ENCODE results near the gene ZNF214. TPM values are rescaled to one million over a fixed set of nuclear protein-coding genes. Genes with fewer than 3 reads are reported as not detected.

ZNF214 gene
- total RNA-seq, 6 experiments from 2014 or later: 0.49 to 3.3 (median 1.9) TPM

GRCh38 chr11:6995703-6996102 lies 24.4 kb downstream of the ZNF214 start:
- Histone ChIP-seq H3K27ac (no peak overlapping the region), H3K4me1 (peaks cover 0 to 3% (median 0%) of the 10 kb centered on the region in 4 donors), H3K9me3 (no peaks in the 10 kb centered on the region), H3K4me3 (no peak overlapping the region), H3K36me3 (no peaks in the 10 kb centered on the region), H3K27me3 (no peaks in the 10 kb centered on the region)
- TF ChIP-seq, protein P1, sequence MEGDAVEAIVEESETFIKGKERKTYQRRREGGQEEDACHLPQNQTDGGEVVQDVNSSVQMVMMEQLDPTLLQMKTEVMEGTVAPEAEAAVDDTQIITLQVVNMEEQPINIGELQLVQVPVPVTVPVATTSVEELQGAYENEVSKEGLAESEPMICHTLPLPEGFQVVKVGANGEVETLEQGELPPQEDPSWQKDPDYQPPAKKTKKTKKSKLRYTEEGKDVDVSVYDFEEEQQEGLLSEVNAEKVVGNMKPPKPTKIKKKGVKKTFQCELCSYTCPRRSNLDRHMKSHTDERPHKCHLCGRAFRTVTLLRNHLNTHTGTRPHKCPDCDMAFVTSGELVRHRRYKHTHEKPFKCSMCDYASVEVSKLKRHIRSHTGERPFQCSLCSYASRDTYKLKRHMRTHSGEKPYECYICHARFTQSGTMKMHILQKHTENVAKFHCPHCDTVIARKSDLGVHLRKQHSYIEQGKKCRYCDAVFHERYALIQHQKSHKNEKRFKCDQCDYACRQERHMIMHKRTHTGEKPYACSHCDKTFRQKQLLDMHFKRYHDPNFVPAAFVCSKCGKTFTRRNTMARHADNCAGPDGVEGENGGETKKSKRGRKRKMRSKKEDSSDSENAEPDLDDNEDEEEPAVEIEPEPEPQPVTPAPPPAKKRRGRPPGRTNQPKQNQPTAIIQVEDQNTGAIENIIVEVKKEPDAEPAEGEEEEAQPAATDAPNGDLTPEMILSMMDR (IDR thresholded peaks at IDR 0.05): no peak
- TF ChIP-seq POLR2A (IDR thresholded peaks at IDR 0.05): no peak
- ATAC-seq (no peak), DNase-seq (no peak)
- intact Hi-C loops (cut with DNase I): no loop called here

GRCh38 chr11:6992457-6993417 lies 27.4 kb downstream of the ZNF214 start:
- no peak for ATAC-seq
- Histone ChIP-seq H3K9me3 (no peaks in the 10 kb centered on the region), H3K27me3 (no peaks in the 10 kb centered on the region), H3K36me3 (no peaks in the 10 kb centered on the region), H3K4me1 (peaks cover 0 to 3% (median 0%) of the 10 kb centered on the region in 4 donors), H3K27ac (no peak overlapping the region), H3K4me3 (no peak overlapping the region)
- DNase-seq: no peak
- WGBS (ENCODE audit: insufficient coverage, low coverage, low lambda C conversion rate, missing lambda C conversion rate): 56% methylated on average over 10 of the region's 11 CpGs
- intact Hi-C loops (cut with DNase I): no loop called here
- TF ChIP-seq, protein P1 (IDR thresholded peaks at IDR 0.05): no peak
- TF ChIP-seq POLR2A (IDR thresholded peaks at IDR 0.05): no peak

DNA sequence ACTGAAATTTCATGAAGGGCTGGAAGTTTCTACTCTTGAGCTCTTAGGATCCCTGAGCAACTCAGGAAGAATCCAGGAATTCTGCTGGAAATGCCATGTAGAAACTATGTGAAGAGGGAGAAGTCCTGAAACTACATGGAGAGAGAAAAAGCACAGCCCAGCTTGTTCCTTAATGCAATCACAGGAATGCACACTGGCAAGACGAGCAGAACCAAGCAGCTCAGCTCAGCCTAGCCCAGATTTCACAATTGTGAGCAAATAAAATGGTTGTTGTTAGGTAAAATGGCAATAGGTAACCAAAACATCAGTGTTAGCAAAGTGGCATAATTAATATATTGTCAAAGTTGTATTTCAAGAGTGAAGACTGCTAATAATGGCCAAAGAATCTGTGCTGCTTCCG lies 28.1 kb downstream of the ZNF214 start:
- Histone ChIP-seq H3K27ac (no peak overlapping the region), H3K4me1 (peaks cover 0 to 3% (median 0%) of the 10 kb centered on the region in 4 donors), H3K27me3 (no peaks in the 10 kb centered on the region), H3K4me3 (no peak overlapping the region), H3K36me3 (no peaks in the 10 kb centered on the region), H3K9me3 (no peaks in the 10 kb centered on the region)
- intact Hi-C loops (cut with DNase I): no loop called here
- TF ChIP-seq, protein P1 (IDR thresholded peaks at IDR 0.05): no peak
- TF ChIP-seq POLR2A (IDR thresholded peaks at IDR 0.05): no peak
- WGBS (ENCODE audit: insufficient coverage, low coverage, low lambda C conversion rate, missing lambda C conversion rate): 53% methylated on average over 2 of the region's 2 CpGs
- DNase-seq (no peak), ATAC-seq (no peak)

DNA sequence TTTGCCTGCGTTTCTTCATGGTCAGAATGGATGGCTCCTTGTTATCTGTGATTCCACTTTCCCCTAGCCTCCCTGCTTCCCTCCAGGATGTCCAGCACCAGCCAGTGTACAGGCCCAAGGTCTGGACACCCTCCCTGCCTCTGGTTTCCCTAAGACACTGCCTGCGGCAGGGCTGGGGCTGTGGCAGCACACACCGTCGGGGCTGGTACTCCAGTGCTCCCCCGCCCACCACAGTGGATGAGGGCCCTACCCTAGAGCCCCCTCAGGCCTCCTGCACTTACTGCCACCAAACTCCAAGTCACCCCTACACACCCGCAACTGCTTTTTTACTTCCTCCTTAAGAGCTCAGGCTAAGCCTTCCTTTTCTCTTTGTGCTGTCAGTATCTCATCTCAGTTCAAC lies 28.9 kb downstream of the ZNF214 start:
- Histone ChIP-seq H3K27me3 (no peaks in the 10 kb centered on the region), H3K4me1 (peaks cover 0 to 3% (median 0%) of the 10 kb centered on the region in 4 donors), H3K4me3 (no peak overlapping the region), H3K9me3 (no peaks in the 10 kb centered on the region), H3K27ac (no peak overlapping the region), H3K36me3 (no peaks in the 10 kb centered on the region)
- DNase-seq: no peak
- intact Hi-C loops (cut with DNase I): no loop called here
- WGBS (ENCODE audit: insufficient coverage, low coverage, low lambda C conversion rate, missing lambda C conversion rate): 87% methylated on average over 6 of the region's 6 CpGs
- peak in 2 of 4 donors; percentile 22 to 47 for ATAC-seq
- TF ChIP-seq, protein P1 (IDR thresholded peaks at IDR 0.05): no peak
- TF ChIP-seq POLR2A (IDR thresholded peaks at IDR 0.05): no peak

All from right lobe of liver (tissue), 6 donors.